Measurements from ENCODE around the gene TOMM5. TPM values are rescaled to one million over a fixed set of nuclear protein-coding genes. Genes with fewer than 3 reads are reported as not detected.

Gene TOMM5
- polyA plus RNA-seq, 1 of the 3 experiments (the other 2 are of a cell fraction), result 255 TPM

GRCh38 chr9:37551888-37552287 lies 40.5 kb downstream of the TOMM5 start:
- Histone ChIP-seq H3K4me2 (no peak overlapping the region), H3K9me3 (no peaks in the 10 kb centered on the region), H3K9me2 (no peaks in the 10 kb centered on the region), H3K27ac (ENCODE audit: low read depth in 2 of 2, low read length in 1 of 2) (no peak overlapping the region), H3F3A (replicated peaks; ENCODE audit: insufficient read depth) (no peaks in the 10 kb centered on the region), H3K79me2 (ENCODE audit: insufficient read depth) (no peaks in the 10 kb centered on the region), H3K4me1 (ENCODE audit: control insufficient read depth in 1 of 2, insufficient read depth in 2 of 2, low read depth in 1 of 2, low read length in 1 of 2) (no peaks in the 10 kb centered on the region), H3K9ac (no peak overlapping the region), H3K27me3 (ENCODE audit: insufficient read depth) (no peaks in the 10 kb centered on the region), H4K20me1 (ENCODE audit: insufficient read depth) (no peaks in the 10 kb centered on the region; the same call in 1 of the 2 replicates), H2AFZ (ENCODE audit: low read depth) (no peak overlapping the region), H3K36me3 (replicated peaks in 1 of 2; ENCODE audit: control insufficient read depth in 1 of 2, insufficient read depth in 2 of 2, low read length in 1 of 2) (no peaks in the 10 kb centered on the region), H3K4me3 (ENCODE audit: low read depth in 2 of 2, low read length in 1 of 2) (no peak overlapping the region)
- ChIA-PET POLR2A (no interaction called here), CTCF (no interaction called here)
- no peak for DNase-seq
- 94% methylated on average over 2 of the region's 2 CpGs for WGBS (ENCODE audit: low lambda C conversion rate)
- no peak for TF ChIP-seq FOXM1 (IDR thresholded peaks at IDR 0.05; ENCODE audit: low read depth)

GRCh38 chr9:37551468-37551867 lies 40.9 kb downstream of the TOMM5 start:
- 86% methylated on average over 3 of the region's 3 CpGs for WGBS (ENCODE audit: low lambda C conversion rate)
- no peak overlapping the region for H3K9ac ChIP-seq
- POLR2A ChIA-PET, result interaction anchor here (0.5 to 0.6 kb wide), 2 partner anchors 100 to 249 kb away, joined by 3 read pairs; partner anchors contain the start of gene DCAF10
- no peak for DNase-seq
- H3F3A ChIP-seq (replicated peaks; ENCODE audit: insufficient read depth), result no peaks in the 10 kb centered on the region
- H3K9me2 ChIP-seq, result no peaks in the 10 kb centered on the region
- H3K4me1 ChIP-seq (ENCODE audit: control insufficient read depth in 1 of 2, insufficient read depth in 2 of 2, low read depth in 1 of 2, low read length in 1 of 2), result no peaks in the 10 kb centered on the region
- CTCF ChIA-PET, result no interaction called here
- no peak overlapping the region for H3K4me2 ChIP-seq
- no peaks in the 10 kb centered on the region for H3K27me3 ChIP-seq (ENCODE audit: insufficient read depth)
- no peak overlapping the region for H3K4me3 ChIP-seq (ENCODE audit: low read depth in 2 of 2, low read length in 1 of 2)
- TF ChIP-seq SMC3 (IDR thresholded peaks at IDR 0.05; ENCODE audit: low read depth, low read length) (no peak), USF1 (IDR thresholded peaks at IDR 0.05; ENCODE audit: borderline replicate concordance, low read depth) (no peak), IRF3 (IDR thresholded peaks at IDR 0.05; ENCODE audit: low read depth, low read length) (no peak), ZBTB33 (IDR thresholded peaks at IDR 0.05; ENCODE audit: borderline replicate concordance, low read depth) (no peak), FOSL2 (IDR thresholded peaks at IDR 0.05; ENCODE audit: borderline replicate concordance, low read depth) (no peak), NRF1 (IDR thresholded peaks at IDR 0.05; ENCODE audit: low read depth, low read length) (no peak), EZH2phosphoT487 (IDR thresholded peaks at IDR 0.05; ENCODE audit: borderline replicate concordance, low read depth) (no peak), JUND (IDR thresholded peaks at IDR 0.05) (no peak)
- no peak overlapping the region for H2AFZ ChIP-seq (ENCODE audit: low read depth)
- no peaks in the 10 kb centered on the region for H3K9me3 ChIP-seq
- no peaks in the 10 kb centered on the region; the same call in 1 of the 2 replicates for H4K20me1 ChIP-seq (ENCODE audit: insufficient read depth)
- no peak overlapping the region for H3K27ac ChIP-seq (ENCODE audit: low read depth in 2 of 2, low read length in 1 of 2)
- H3K36me3 ChIP-seq (replicated peaks in 1 of 2; ENCODE audit: control insufficient read depth in 1 of 2, insufficient read depth in 2 of 2, low read length in 1 of 2), result no peaks in the 10 kb centered on the region
- H3K79me2 ChIP-seq (ENCODE audit: insufficient read depth), result no peaks in the 10 kb centered on the region
